Hematopoietic multipotent progenitor cell treated with erythropoietin and hydrocortisone succinate and interleukin-3 and kit ligand, for 17 days (in vitro differentiated cells): ENCODE data around the gene CPB2.

Experiments used
- DNase-seq: peaks from one replicate; pipeline ENCODE4 v3.0.0-alpha.2; 2015; ENCODE audit warnings: low spot score

CPB2 gene

GRCh38 chr13:46097015-46097414 is 7.8 kb downstream of the CPB2 start:
- DNase-seq = no peak

- DNase-seq = no peak
These were observed 10.4 kb downstream of the CPB2 start for GRCh38 chr13:46094478-46094877.

GRCh38 chr13:46088821-46089562 is 15.8 kb downstream of the CPB2 start:
- DNase-seq = no peak

- no peak for DNase-seq
These were observed 17.4 kb downstream of the CPB2 start for GRCh38 chr13:46087481-46087880.

- no peak for DNase-seq
These were observed 17.8 kb downstream of the CPB2 start for GRCh38 chr13:46086985-46087384.

GRCh38 chr13:46086421-46086922 is 18.4 kb downstream of the CPB2 start:
- no peak for DNase-seq

GRCh38 chr13:46085737-46086136 is 19.1 kb downstream of the CPB2 start:
- DNase-seq = no peak

GRCh38 chr13:46082324-46082723 is 22.5 kb downstream of the CPB2 start:
- no peak for DNase-seq

- no peak for DNase-seq
These were observed 25.1 kb downstream of the CPB2 start for GRCh38 chr13:46079770-46080169.

- DNase-seq = no peak
These were observed 27.6 kb downstream of the CPB2 start for GRCh38 chr13:46077265-46077664.

DNA sequence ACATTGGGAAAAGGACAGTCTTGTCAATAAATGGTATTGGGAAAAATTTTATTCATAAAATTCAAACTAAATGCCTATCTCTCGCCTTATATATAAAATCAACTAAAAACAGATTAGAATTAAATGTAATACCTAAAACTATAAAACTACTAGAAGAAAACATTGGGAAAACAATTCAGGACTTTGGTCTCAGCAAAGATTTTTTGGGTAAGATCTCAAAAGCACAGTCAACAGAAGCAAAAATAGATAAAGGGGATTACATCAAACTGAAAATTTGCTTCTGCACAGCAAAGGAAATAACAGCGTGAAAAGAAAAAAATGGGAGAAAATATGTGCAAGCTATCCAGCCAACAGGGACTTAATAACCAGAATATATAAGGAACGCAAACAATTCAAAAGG is 28.0 kb downstream of the CPB2 start:
- DNase-seq = no peak

DNA sequence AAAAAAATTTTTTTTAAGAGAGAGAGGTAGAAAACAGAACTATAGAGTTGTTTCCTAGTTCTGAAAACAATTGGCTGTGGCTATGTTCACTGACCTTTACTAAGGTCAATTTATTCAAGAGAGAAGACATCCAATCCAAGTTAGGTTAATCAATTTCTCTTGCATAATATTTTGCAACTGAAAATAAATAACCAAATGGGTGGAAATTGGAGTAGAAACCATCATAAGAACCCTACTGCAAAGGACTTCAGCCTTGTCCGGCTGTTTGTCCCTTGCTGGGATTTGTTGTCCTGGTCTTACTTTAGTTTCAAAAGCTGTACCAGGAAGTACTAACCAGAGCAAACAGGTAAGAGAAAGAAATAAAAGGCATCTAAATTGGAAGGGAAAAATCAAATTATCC is 29.0 kb downstream of the CPB2 start:
- no peak for DNase-seq

- no peak for DNase-seq
These were observed 33.1 kb downstream of the CPB2 start for GRCh38 chr13:46071590-46072249.

DNA sequence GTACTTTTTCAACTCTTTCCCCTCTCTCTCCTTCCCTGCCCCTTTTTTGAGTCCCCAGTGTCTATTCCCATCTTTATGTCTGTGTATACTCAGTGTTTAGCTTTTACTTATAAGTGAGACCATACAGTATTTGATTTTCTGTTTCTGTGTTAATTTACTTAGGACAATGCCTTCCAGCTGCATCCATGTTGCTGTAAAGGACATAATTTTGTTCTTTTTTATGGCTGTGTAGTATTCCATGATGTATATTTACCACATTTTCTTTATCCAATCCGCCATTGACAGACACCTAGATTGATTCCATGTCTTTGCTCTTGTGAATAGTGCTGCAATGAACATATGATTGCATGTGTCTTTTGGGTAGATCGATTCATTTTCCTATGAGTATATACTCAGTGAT is 41.5 kb downstream of the CPB2 start:
- no peak for DNase-seq

DNA sequence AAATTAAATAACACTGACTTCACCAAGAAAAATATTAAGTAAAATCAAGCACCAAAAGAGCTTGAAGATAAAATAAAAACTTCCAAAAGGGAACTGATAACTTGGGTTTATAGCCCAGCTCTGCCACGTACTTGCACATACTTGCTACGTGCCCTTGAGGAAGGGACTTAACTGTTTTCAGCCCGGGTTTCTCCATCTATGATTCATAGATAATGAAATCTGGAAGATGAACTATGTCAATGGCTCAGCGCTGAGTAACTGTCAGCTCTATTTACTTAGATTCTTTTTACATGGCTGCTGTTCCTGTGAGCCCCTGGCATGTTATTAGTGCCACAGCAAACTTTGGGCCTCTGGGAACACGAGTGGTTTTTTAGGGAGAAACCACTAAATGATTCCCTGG is 42.6 kb downstream of the CPB2 start:
- no peak for DNase-seq

GRCh38 chr13:46059405-46059804 is 45.4 kb downstream of the CPB2 start:
- DNase-seq = no peak

DNA sequence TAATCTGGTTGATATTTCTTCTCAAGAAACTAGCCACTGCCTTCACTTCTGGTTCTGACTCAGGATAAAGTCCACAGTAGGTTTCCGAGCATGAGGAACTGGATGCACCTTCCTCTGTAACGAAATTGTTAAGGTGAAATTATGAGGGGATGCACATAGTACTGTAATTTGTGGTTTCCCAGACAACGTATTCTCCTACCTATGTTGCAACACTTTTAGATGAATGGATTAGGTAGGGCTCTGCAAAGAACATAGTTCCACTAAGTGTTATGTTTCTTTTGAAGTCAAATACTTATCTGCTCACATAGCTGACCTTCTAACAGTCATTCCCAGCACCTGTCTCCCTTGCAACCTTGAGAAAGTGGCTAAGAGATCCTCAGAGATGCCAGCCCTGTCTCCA is 46.6 kb downstream of the CPB2 start:
- no peak for DNase-seq

- no peak for DNase-seq
These were observed 47.4 kb downstream of the CPB2 start for GRCh38 chr13:46057256-46058015.

DNA sequence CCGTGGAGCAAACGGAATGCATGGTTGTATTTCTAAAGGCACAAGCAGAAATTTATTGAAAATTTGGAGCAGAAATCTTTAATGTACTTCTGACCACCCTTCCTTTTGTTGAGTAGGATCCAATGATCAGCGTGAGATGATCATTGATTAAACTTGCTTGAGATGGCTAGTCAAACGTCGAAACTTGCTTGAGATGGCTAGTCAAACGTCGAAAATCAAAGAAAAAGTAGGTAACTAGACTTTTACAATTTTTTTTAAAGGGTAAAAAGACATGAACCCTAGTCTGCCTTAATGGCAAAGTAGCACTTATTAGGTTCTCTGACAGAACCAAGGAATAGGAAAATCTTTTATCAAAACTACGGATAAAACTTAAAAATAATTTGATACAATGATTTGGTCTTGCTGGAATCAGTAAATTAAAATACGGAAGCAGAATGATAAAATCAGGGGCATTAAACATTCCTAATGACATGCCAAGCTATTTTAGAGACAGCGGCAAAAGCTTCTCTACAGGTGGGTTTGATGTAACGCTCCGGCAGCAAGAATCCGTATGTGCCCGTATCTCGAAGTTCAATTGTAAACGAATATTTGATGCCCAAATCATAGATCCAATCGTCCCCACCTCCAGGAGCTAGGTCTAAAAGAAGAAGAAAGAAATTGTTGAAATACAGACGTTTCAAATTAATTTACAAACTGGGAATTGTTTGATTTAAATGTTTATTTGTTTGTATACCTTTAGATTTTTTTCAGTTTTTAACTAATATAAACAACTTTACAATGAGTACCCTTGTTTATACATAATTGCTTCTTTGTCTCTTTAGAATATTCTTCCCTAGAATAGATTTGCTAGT is 51.4 kb downstream of the CPB2 start:
- DNase-seq = no peak

GRCh38 chr13:46052319-46053161 is 52.3 kb downstream of the CPB2 start, which contains the start of gene ZC3H13:
Gene ZC3H13 (minus strand): TSS chr13:46052746. CDS start chr13:46045507, 7,239 bp downstream.
- DNase-seq = peak; percentile 92

GRCh38 chr13:46051968-46052318 is 52.9 kb downstream of the CPB2 start:
- DNase-seq = peak; percentile 41
